GM13976 (cell line): ENCODE data around the gene GABRG3.

Source experiments
- DNase-seq: peaks from one replicate; pipeline ENCODE4 v3.0.0; 2012; ENCODE audit warnings: low spot score
- in situ Hi-C: fragments of 300-500 bp; cut with MboI; formaldehyde crosslinking; loops from one replicate; pipeline ENCODE4 v1.12.0; 2022; ENCODE audit warnings: low sequenced_read_pairs, mixed read lengths, inconsistent platforms; ENCODE audit not compliant: unreplicated experiment
- TF ChIP-seq, protein P1 (sequence below): IDR thresholded peaks from 2 replicates; pipeline ENCODE4 v1.5.1; 2012; ENCODE audit warnings: borderline replicate concordance, mild to moderate bottlenecking; ENCODE audit not compliant: insufficient read depth; ENCODE audit errors: extremely low read depth, missing control alignments, control extremely low read depth

GABRG3 gene

DNA sequence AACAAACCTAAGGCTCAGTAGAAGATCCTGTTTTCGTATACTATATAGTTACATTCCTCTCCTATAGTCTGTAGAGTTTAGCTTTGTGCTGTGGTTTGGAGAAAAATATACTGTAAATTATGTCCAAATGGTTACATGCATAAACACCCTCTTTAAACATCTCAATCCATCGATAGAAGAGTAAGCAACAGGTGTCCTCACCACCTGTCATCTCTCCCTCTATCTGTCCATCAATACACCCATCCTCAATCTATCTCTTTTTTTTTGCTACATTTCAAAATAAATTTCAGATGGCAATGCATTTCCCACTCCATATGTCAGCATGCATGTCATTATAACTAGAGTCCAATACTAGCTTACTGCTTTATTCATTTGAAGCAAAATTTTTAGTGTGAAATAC lies 21.0 kb upstream of the GABRG3 start:
- DNase-seq = no peak
- TF ChIP-seq, protein P1, sequence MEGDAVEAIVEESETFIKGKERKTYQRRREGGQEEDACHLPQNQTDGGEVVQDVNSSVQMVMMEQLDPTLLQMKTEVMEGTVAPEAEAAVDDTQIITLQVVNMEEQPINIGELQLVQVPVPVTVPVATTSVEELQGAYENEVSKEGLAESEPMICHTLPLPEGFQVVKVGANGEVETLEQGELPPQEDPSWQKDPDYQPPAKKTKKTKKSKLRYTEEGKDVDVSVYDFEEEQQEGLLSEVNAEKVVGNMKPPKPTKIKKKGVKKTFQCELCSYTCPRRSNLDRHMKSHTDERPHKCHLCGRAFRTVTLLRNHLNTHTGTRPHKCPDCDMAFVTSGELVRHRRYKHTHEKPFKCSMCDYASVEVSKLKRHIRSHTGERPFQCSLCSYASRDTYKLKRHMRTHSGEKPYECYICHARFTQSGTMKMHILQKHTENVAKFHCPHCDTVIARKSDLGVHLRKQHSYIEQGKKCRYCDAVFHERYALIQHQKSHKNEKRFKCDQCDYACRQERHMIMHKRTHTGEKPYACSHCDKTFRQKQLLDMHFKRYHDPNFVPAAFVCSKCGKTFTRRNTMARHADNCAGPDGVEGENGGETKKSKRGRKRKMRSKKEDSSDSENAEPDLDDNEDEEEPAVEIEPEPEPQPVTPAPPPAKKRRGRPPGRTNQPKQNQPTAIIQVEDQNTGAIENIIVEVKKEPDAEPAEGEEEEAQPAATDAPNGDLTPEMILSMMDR = no peak
- in situ Hi-C loops = no loop called here

DNA sequence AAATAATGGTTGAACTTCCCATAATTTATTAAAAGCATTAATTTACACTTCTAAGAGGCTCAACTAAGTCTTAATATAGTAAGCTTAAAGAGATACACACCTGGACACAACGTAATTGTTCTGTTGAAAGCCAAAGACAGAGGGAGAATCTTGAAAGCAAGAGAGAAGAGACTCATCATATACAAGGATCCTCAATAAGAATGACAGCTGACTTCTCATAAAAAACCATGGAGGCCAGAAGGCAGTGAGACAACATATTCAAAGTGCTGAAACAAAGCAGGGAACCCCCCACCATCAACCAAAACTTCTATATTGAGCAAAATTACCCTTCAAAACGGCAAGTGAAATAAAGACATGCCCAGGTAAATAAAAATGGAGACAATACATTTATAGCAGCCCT lies 16.6 kb upstream of the GABRG3 start:
- TF ChIP-seq, protein P1 = no peak
- no peak for DNase-seq
- in situ Hi-C loops = no loop called here

DNA sequence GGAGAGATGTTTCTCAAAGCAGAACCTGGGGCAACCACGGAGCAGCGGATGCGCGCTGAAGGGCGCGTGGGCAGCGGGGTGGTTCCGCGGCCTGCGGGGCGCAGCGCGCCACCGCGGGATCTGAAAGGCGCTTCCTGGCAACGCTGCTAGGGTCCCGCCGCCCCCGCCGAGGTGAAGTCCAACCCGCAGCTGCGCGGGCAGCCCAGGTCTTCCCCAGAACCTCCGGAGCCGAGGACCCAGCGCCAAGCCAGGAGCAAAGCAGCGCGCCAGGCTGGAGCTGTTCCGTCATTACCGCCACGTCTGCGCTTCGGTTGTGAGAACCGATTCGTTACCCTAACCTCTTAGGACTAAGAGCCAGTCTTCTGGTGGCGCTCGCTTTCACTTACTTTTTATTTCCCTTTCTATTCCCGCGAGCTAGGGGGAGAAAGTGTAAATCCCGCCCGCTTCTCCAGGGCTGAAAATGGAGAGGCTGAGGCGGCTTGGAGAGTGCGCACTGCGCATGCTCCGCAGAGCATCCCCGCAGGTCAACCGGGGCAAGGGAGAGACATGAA lies 3.2 kb upstream of the GABRG3 start:
- TF ChIP-seq, protein P1 = no peak
- in situ Hi-C loops = no loop called here
- DNase-seq = no peak

DNA sequence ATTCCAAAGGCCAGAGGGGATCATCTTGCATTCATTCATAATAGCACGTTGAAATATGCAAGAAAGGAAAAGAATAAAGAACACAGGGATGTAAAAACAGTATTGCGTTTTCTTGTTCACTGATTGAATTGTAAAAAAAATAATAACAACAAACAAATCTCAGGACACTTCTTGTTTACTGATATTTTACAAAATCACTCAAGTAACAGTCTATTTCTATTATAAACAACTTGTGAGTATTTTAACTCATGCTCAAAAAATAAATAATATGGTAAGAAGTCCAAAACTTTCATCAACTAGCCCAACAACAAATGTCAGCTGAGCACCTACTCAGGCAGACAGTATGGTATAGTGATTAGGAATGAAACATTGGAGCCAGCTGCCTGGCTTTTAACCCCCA lies 2.2 kb upstream of the GABRG3 start:
- TF ChIP-seq, protein P1 = no peak
- in situ Hi-C loops = no loop called here
- no peak for DNase-seq

DNA sequence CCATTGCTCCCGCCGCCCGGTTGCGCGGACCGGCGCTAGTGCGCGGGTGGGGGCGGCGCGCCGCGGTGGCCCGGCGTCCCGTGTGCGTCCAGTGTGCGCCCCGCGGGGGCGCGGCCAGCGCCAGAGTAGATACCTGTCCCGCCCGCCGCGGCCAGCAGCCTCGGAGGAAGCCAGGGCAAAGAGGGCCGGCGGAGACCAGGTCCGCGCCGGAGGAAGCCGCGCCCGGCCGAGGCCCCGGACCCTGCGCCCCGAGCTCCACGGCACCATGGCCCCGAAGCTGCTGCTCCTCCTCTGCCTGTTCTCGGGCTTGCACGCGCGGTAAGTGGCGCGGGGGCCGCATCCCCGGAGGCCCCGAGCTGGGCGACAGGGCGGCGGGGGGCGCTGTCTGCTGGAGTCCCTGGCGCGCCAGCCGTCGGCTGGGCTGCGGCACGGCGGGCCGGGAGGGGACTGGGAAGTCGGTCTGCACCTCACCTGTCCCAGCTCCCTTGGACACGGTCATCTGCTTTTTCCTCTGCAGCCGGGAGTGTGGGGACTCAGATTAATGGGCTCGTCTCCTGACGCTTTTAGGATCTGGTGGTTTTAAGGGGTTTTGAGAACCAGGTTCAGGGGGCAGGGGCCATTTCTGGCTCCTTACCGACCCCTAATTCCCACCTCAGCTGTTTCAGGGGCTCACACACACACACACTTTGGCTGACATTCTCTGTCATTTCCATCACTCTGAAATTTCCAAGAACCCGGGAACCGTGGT lies 464 bp downstream of the GABRG3 start:
- no peak for DNase-seq
- in situ Hi-C loops = no loop called here
- TF ChIP-seq, protein P1 = no peak

DNA sequence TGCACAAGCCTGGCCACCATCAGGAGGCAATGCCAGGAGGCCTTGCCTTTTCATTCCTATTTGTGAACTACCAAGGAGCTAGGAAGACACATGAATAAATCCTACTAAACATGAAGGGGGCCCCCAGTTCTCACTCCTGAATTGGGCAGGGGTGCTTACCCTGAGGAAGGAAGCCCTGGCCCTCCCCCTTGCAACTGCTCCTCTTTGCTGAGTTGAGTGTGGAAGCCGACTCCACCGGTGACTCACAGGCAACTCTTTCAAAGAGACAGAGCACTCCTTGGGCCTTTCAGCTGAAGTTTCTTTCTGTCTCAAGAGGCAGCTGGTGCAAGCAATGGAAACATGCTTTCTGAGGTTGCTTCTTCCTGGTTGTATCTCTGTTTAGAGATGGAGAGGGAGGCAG lies 1.7 kb downstream of the GABRG3 start:
- in situ Hi-C loops = no loop called here
- no peak for DNase-seq
- TF ChIP-seq, protein P1 = no peak
